Hepatocyte (in vitro differentiated cells): ENCODE measurements around the gene SLC29A2. TPM values are rescaled to one million over a fixed set of nuclear protein-coding genes. Genes with fewer than 3 reads are reported as not detected.
"Not testable (repeated sequence)": the region's sequence is repeated elsewhere in the genome, so short reads cannot be mapped to it uniquely, and the experiment has no call there.

ENCODE experiments used
- DNase-seq: peaks from one replicate; pipeline ENCODE4 v3.0.0-alpha.2; 2016; ENCODE audit warnings: low spot score
- H2AFZ ChIP-seq: fragments of 200-600 bp; sonication (generic); 2 replicates; pipeline ENCODE4 v1.6.0; 2016; ENCODE audit warnings: antibody characterized with exemption, mild to moderate bottlenecking
- H3K27ac ChIP-seq: fragments of 200-600 bp; sonication (generic); 2 replicates; pipeline ENCODE4 v1.5.1; 2016; ENCODE audit warnings: mild to moderate bottlenecking
- H3K27me3 ChIP-seq: fragments of 200-600 bp; sonication (generic); 2 replicates; pipeline ENCODE4 v1.6.1; 2016
- H3K36me3 ChIP-seq: fragments of 200-600 bp; sonication (generic); replicated peaks from 2 replicates; pipeline ENCODE4 v1.5.1; 2016; ENCODE audit warnings: low read depth; ENCODE audit not compliant: insufficient read depth
- H3K4me1 ChIP-seq: fragments of 200-600 bp; sonication (generic); 2 replicates; pipeline ENCODE4 v1.5.1; 2016; ENCODE audit warnings: mild to moderate bottlenecking, moderate library complexity; ENCODE audit not compliant: insufficient read depth
- H3K4me2 ChIP-seq: fragments of 200-600 bp; sonication (generic); 2 replicates; pipeline ENCODE4 v1.6.0; 2016
- H3K4me3 ChIP-seq: fragments of 200-600 bp; sonication (generic); 2 replicates; pipeline ENCODE4 v1.5.1; 2016; ENCODE audit warnings: mild to moderate bottlenecking
- H3K79me2 ChIP-seq: fragments of 200-600 bp; sonication (generic); 2 replicates; pipeline ENCODE4 v1.6.0; 2017; ENCODE audit warnings: mild to moderate bottlenecking
- H3K9me2 ChIP-seq: fragments of 200-600 bp; sonication (generic); replicated peaks from 2 replicates; pipeline ENCODE4 v1.6.0; 2017; ENCODE audit warnings: mild to moderate bottlenecking; ENCODE audit not compliant: insufficient read depth
- H3K9me3 ChIP-seq: fragments of 200-600 bp; sonication (generic); 2 replicates; pipeline ENCODE4 v1.5.1; 2016; ENCODE audit warnings: low read depth, mild to moderate bottlenecking
- H4K20me1 ChIP-seq: fragments of 200-600 bp; sonication (generic); 2 replicates; pipeline ENCODE4 v1.6.0; 2016; ENCODE audit warnings: mild to moderate bottlenecking; ENCODE audit not compliant: insufficient read depth, poor library complexity, severe bottlenecking
- EZH2 ChIP-seq: fragments of 200-600 bp; sonication (generic); IDR thresholded peaks from 2 replicates; pipeline ENCODE4 v1.6.1; 2016; ENCODE audit warnings: antibody characterized with exemption, mild to moderate bottlenecking, borderline replicate concordance
- EZH2phosphoT487 ChIP-seq: fragments of 200-600 bp; sonication (generic); IDR thresholded peaks from one replicate; pipeline ENCODE4 v1.6.1; 2018; ENCODE audit warnings: antibody characterized with exemption, mild to moderate bottlenecking, low read depth, moderate library complexity; ENCODE audit not compliant: unreplicated experiment, severe bottlenecking
- WGBS: methylation state at CpG from one replicate; pipeline ENCODE4 v1.1.6; 2016; ENCODE audit warnings: low lambda C conversion rate; ENCODE audit errors: missing lambda C conversion rate; 5-methylcytosine and 5-hydroxymethylcytosine counted together
- polyA plus RNA-seq: library from polyadenylated mRNA; unstranded; fragments of >200 nt; fragmentation: Nextera tagmentation; extraction: Ambion mirVana; gene quantifications from 2 replicates; pipeline ENCODE4 v1.2.1, GENCODE V29; 2016
- total RNA-seq: library from RNA; depleted of rRNA; stranded (reverse); fragments of >200 nt; gene quantifications from 2 replicates; pipeline ENCODE4 v1.2.3, GENCODE V29; 2014
- TF ChIP-seq, protein P1 (sequence below): fragments of 200-600 bp; sonication (generic); IDR thresholded peaks from 2 replicates; pipeline ENCODE4 v1.5.1; 2016; ENCODE audit warnings: antibody characterized with exemption, mild to moderate bottlenecking; ENCODE audit not compliant: poor library complexity

Gene SLC29A2
- total and polyA plus RNA-seq, 2 experiments from 2014 or later = 11.3 to 20.2 TPM

DNA sequence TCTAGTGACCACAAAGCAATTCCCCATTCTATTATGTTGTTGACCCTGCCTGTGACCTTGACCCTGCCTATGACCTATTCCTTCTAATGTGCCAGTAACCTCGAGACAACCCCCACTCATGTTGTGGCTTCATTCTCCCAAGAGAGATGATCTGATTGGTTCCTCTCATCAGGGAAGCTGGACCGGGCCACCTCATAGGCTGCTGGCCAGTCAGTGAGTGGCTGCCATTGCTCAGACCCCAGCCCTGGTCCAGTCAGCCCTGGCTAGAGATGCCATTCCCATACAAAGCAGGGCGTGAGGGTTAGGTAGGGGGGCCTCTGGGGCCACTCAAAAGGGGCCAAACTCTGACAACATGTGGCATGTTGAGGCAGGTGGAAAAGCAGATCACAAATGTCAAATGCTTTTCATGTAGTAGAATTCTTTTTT lies 11.9 kb downstream of the SLC29A2 start:
- DNase-seq = peak; percentile 3
- Histone ChIP-seq H3K36me3 (no peaks in the 10 kb centered on the region), H3K4me3 (no peak overlapping the region), H3K4me2 (no peak overlapping the region), H3K27me3 (no peaks in the 10 kb centered on the region), H3K9me2 (no peaks in the 10 kb centered on the region), H3K79me2 (peaks cover 25% of the 10 kb centered on the region), H3K9me3 (no peaks in the 10 kb centered on the region), H3K4me1 (no peaks in the 10 kb centered on the region), H2AFZ (no peak overlapping the region), H4K20me1 (no peaks in the 10 kb centered on the region), H3K27ac (no peak overlapping the region)
- TF ChIP-seq, protein P1, sequence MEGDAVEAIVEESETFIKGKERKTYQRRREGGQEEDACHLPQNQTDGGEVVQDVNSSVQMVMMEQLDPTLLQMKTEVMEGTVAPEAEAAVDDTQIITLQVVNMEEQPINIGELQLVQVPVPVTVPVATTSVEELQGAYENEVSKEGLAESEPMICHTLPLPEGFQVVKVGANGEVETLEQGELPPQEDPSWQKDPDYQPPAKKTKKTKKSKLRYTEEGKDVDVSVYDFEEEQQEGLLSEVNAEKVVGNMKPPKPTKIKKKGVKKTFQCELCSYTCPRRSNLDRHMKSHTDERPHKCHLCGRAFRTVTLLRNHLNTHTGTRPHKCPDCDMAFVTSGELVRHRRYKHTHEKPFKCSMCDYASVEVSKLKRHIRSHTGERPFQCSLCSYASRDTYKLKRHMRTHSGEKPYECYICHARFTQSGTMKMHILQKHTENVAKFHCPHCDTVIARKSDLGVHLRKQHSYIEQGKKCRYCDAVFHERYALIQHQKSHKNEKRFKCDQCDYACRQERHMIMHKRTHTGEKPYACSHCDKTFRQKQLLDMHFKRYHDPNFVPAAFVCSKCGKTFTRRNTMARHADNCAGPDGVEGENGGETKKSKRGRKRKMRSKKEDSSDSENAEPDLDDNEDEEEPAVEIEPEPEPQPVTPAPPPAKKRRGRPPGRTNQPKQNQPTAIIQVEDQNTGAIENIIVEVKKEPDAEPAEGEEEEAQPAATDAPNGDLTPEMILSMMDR = no peak
- TF ChIP-seq EZH2 (no peak), EZH2phosphoT487 (no peak)
- 75% methylated on average over 3 of the region's 3 CpGs for WGBS

DNA sequence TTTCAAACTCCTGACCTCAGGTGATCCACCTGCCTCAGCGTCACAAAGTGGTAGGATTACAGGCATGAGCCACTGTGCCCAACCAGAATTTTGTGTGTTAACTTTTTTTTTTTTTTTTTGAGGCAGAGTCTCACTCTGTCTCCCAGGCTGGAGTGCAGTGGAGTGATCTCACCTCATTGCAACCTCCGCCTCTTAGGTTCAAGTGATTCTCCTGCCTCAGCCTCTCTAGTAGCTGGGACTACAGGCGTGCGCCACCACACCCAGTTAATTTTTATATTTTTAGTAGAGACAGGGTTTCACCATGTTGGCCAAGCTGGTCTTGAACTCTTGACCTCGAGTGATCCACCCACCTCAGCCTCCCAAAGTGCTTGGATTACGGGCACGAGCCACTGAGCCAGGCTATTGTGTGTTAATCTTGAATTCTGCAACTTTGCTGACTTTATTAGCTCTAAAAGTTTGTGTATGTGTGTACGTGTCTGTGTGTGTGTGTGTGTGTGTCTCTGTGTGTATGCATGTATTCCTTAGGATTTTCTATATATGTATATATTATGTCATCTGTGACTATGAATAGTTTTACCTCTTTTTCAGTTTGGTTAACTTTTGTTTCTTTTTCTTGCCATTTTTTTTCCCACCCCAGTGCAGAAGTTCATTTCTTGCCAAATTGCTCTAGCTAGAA lies 20.9 kb downstream of the SLC29A2 start:
- H3K4me2 ChIP-seq = peak overlapping the region; percentile 73
- DNase-seq = peak; percentile 10

DNA sequence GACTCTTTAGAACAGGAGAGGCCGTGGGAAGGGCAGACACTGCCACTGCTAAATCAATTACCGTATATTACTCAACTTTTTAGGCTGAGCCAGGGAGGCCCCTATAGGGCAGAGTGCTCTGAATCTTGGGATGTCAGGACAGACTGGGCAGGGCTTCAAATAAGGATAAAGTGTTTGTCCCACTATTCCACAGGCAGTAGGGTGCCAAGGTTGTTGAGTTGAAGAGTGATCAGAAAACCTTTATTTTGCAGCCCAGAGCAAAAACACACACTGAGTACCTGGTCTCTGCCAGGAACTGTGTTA lies 22.5 kb downstream of the SLC29A2 start:
- no peaks in the 10 kb centered on the region for H3K36me3 ChIP-seq
- no peaks in the 10 kb centered on the region for H4K20me1 ChIP-seq
- TF ChIP-seq EZH2 (no peak), EZH2phosphoT487 (no peak)
- TF ChIP-seq, protein P1 = no peak
- H3K4me1 ChIP-seq = peaks cover 48% of the 10 kb centered on the region
- no peaks in the 10 kb centered on the region for H3K9me2 ChIP-seq
- H3K9me3 ChIP-seq = no peaks in the 10 kb centered on the region
- peak overlapping the region; percentile 73 for H3K4me2 ChIP-seq
- no peak overlapping the region for H3K4me3 ChIP-seq
- H3K27ac ChIP-seq = peak overlapping the region; percentile 99
- no peak overlapping the region for H2AFZ ChIP-seq
- WGBS = 59% methylated on average over 2 of the region's 2 CpGs
- no peaks in the 10 kb centered on the region for H3K27me3 ChIP-seq
- H3K79me2 ChIP-seq = peaks cover 43% of the 10 kb centered on the region
- DNase-seq = no peak

More for the DNA sequence above, 20.9 kb downstream of the SLC29A2 start:
- Histone ChIP-seq H3K27ac (peak overlapping the region; percentile 99), H3K79me2 (peaks cover 38% of the 10 kb centered on the region), H3K4me1 (peaks cover 39% of the 10 kb centered on the region)
- not testable (repeated sequence) for H2AFZ ChIP-seq, H3K9me3 ChIP-seq, H3K27me3 ChIP-seq, H3K4me3 ChIP-seq, H4K20me1 ChIP-seq, H3K9me2 ChIP-seq, H3K36me3 ChIP-seq
- whole genome bisulfite sequencing = 64% methylated on average over 8 of the region's 8 CpGs

DNA sequence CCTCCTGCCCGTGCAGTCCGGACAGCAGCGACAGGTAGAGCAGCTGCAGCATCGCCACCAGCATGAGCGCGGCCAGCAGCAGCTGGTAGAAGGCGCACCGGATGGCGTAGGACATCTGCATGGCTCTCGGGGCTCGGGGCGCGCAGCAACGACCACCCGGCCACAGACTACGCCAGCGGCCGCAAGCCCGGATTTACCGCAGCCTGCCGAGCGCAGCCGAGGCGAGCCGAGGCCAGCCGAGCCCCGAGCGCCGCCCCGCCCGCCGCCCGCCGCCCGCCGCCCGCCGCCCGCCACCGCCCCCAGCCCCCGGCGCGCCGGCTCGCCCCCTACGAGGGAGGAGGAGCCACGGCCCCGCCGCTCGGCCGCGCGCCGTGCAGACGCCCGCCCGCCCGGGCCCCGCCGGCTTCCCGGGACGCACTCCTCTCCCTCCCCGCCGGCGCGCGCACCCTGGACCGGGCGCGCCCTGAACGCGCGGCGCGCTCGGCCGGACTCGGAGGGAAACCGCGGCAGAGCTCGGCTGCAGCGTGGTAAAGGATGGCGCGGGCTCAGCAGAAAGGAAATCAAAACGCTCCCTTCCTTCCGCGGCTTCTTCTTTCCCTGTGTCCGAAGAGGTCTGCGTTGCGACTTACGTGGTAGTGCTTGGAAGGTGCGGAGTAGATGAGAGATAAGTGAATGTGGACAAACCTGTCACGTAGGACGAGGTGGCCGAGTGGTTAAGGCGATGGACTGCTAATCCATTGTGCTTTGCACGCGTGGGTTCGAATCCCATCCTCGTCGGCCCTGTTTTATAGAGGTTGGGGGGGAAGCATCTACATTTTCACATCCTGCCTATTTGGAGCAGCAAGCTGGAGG lies 23.9 kb downstream of the SLC29A2 start, which contains the start of gene B4GAT1:
Gene B4GAT1 (minus strand): TSS at position 205 of the 852 bp plus-strand sequence. CDS start 84 bp downstream, at position 121.
- WGBS = under 1% methylated on average over 61 of the region's 101 CpGs
- H3K27ac ChIP-seq = peak within 1 kb of the TSS; percentile 99
- peak; percentile 91 for DNase-seq
- H3K27me3 ChIP-seq = no peaks in the 10 kb centered on the region
- H3K9me2 ChIP-seq = no peaks in the 10 kb centered on the region
- H2AFZ ChIP-seq = peak within 1 kb of the TSS; percentile 95
- peak within 1 kb of the TSS; percentile 90 for H3K4me2 ChIP-seq
- H3K79me2 ChIP-seq = peaks cover 55% of the 10 kb centered on the region
- peaks cover 43% of the 10 kb centered on the region for H3K4me1 ChIP-seq
- peak within 1 kb of the TSS; percentile 87 for H3K4me3 ChIP-seq
- no peaks in the 10 kb centered on the region for H3K36me3 ChIP-seq
- TF ChIP-seq, protein P1 = no peak
- TF ChIP-seq EZH2 (no peak), EZH2phosphoT487 (no peak)
- H3K9me3 ChIP-seq = no peaks in the 10 kb centered on the region
- no peaks in the 10 kb centered on the region for H4K20me1 ChIP-seq
